ENCODE measurements around the gene HTR3D.
"Not testable (repeated sequence)": the region's sequence is repeated elsewhere in the genome, so short reads cannot be mapped to it uniquely, and the experiment has no call there.

The HTR3D gene

GRCh38 chr3:184016811-184017671, 14.5 kb upstream of the HTR3D start:
- peak; percentile 40 for DNase-seq

GRCh38 chr3:184017672-184018423, 13.7 kb upstream of the HTR3D start, which contains the start of gene ABCC5:
ABCC5 (minus strand) TSS chr3:184017884; CDS start chr3:184014392, 3,492 bp downstream.
- DNase-seq, result peak; percentile 80

- no peak for DNase-seq
Observed at GRCh38 chr3:184018424-184018973, 13.0 kb upstream of the HTR3D start.

- no peak for DNase-seq
Observed at GRCh38 chr3:184022323-184022722, 9.2 kb upstream of the HTR3D start.

GRCh38 chr3:184025256-184025655, 6.3 kb upstream of the HTR3D start:
- DNase-seq, result not testable (repeated sequence)

- DNase-seq, result not testable (repeated sequence)
Observed at GRCh38 chr3:184028275-184028890, 3.2 kb upstream of the HTR3D start.

- no peak for DNase-seq
Observed at GRCh38 chr3:184029443-184029842, 2.1 kb upstream of the HTR3D start.

GRCh38 chr3:184030536-184030935, 1.0 kb upstream of the HTR3D start:
- DNase-seq, result no peak

- DNase-seq, result no peak
Observed at GRCh38 chr3:184037816-184038215, 6.3 kb downstream of the HTR3D start.

GRCh38 chr3:184038307-184038706, 6.8 kb downstream of the HTR3D start:
- not testable (repeated sequence) for DNase-seq

- DNase-seq, result no peak
Observed at GRCh38 chr3:184039414-184039813, 7.9 kb downstream of the HTR3D start.

GRCh38 chr3:184040010-184040409, 8.5 kb downstream of the HTR3D start:
- no peak for DNase-seq

- DNase-seq, result no peak
Observed at GRCh38 chr3:184042617-184043016, 11.1 kb downstream of the HTR3D start.

GRCh38 chr3:184045995-184046394, 14.5 kb downstream of the HTR3D start:
- DNase-seq, result no peak

GRCh38 chr3:184050217-184050847, 18.8 kb downstream of the HTR3D start:
- no peak for DNase-seq

- DNase-seq, result no peak
Observed at GRCh38 chr3:184052767-184053166, 21.2 kb downstream of the HTR3D start, which contains the start of gene HTR3C. HTR3C (plus strand) TSS chr3:184053047; CDS start chr3:184053081, 34 bp downstream.

- no peak for DNase-seq
Observed at GRCh38 chr3:184058029-184058428, 26.5 kb downstream of the HTR3D start.

GRCh38 chr3:184059424-184059823, 27.9 kb downstream of the HTR3D start:
- no peak for DNase-seq

GRCh38 chr3:184062637-184063036, 31.1 kb downstream of the HTR3D start:
- DNase-seq, result no peak

GRCh38 chr3:184066211-184066610, 34.7 kb downstream of the HTR3D start:
- DNase-seq, result no peak

- DNase-seq, result no peak
Observed at GRCh38 chr3:184067573-184068055, 36.1 kb downstream of the HTR3D start.

GRCh38 chr3:184068344-184068743, 36.8 kb downstream of the HTR3D start:
- DNase-seq, result no peak
